IMR-90 (cell line): ENCODE data around the gene BRSK1. TPM values are rescaled to one million over a fixed set of nuclear protein-coding genes. Genes with fewer than 3 reads are reported as not detected.

Experiments used
- ATAC-seq: fragments of 200-7000 bp; cut with Tn5 transposase; 2 replicates; pipeline ENCODE4 v1.9.1; 2020; ENCODE audit warnings: low read depth, mild to moderate bottlenecking, moderate library complexity
- BruUV-seq: library from RNA; stranded (reverse); fragments of 400-500 nt; replicated peaks from 2 replicates; lab custom pipeline; 2021; lab: Mats Ljungman, UMichigan
- CTCF ChIA-PET: fragments of 300-600 bp; formaldehyde crosslinking; extraction: SDS; loops from one replicate; lab custom pipeline; 2021; ENCODE audit warnings: antibody characterized with exemption; lab: Yijun Ruan, JAX
- POLR2A ChIA-PET: fragments of 300-600 bp; sonication (Branson Sonifier 250); formaldehyde crosslinking; loops from one replicate; lab custom pipeline; 2022; ENCODE audit warnings: antibody characterized with exemption; ENCODE audit not compliant: unreplicated experiment; lab: Charles Lee
- DNase-seq: peaks from one replicate; pipeline ENCODE4 v3.0.0; 2013
- H2AFZ ChIP-seq: replicated peaks from 2 replicates; pipeline ENCODE3; 2013; ENCODE audit warnings: low read length, mild to moderate bottlenecking; ENCODE audit not compliant: poor library complexity
- H2AK5ac ChIP-seq: 2 replicates; pipeline ENCODE4 v1.6.1; 2013; ENCODE audit warnings: low read depth, low read length, inconsistent platforms
- H2AK9ac ChIP-seq: replicated peaks from 2 replicates; pipeline ENCODE3; 2013; ENCODE audit warnings: mild to moderate bottlenecking, low read depth, low read length, moderate library complexity; ENCODE audit not compliant: poor library complexity
- H2BK120ac ChIP-seq: 2 replicates; pipeline ENCODE4 v1.6.1; 2013; ENCODE audit warnings: low read depth, low read length, inconsistent platforms
- H2BK15ac ChIP-seq: 3 replicates; pipeline ENCODE4 v1.6.1; 2013; ENCODE audit warnings: low read depth, low read length, inconsistent platforms
- H2BK20ac ChIP-seq: 2 replicates; pipeline ENCODE4 v1.6.1; 2013; ENCODE audit warnings: low read depth, mild to moderate bottlenecking, inconsistent platforms, low read length, moderate library complexity
- H2BK5ac ChIP-seq: 2 replicates; pipeline ENCODE4 v1.6.1; 2013; ENCODE audit warnings: mild to moderate bottlenecking, low read depth, low read length, inconsistent platforms; ENCODE audit not compliant: poor library complexity, severe bottlenecking
- H3K14ac ChIP-seq: replicated peaks from 2 replicates; pipeline ENCODE4 v1.6.1; 2013; ENCODE audit warnings: low read depth, low read length, inconsistent platforms
- H3K18ac ChIP-seq: 2 replicates; pipeline ENCODE4 v1.6.1; 2013; ENCODE audit warnings: low read depth, low read length, control low read depth
- H3K23ac ChIP-seq: 2 replicates; pipeline ENCODE4 v1.6.1; 2013; ENCODE audit warnings: low read depth, low read length, inconsistent platforms
- H3K27ac ChIP-seq: 2 replicates; pipeline ENCODE4 v1.5.1; 2013; ENCODE audit warnings: mild to moderate bottlenecking, control low read depth, low read length; ENCODE audit not compliant: insufficient read depth
- H3K27me3 ChIP-seq: 2 replicates; pipeline ENCODE4 v1.6.1; 2013; ENCODE audit warnings: low read length; ENCODE audit not compliant: control insufficient read depth, insufficient read depth
- H3K36me3 ChIP-seq: 2 replicates; pipeline ENCODE4 v1.6.1; 2013; ENCODE audit warnings: low read length, mixed read lengths; ENCODE audit not compliant: control insufficient read depth, insufficient read depth
- H3K4ac ChIP-seq: 2 replicates; pipeline ENCODE4 v1.6.1; 2013; ENCODE audit warnings: low read depth, low read length, inconsistent platforms
- H3K4me1 ChIP-seq: 2 replicates; pipeline ENCODE4 v1.6.1; 2013; ENCODE audit warnings: low read length, mixed read lengths; ENCODE audit not compliant: control insufficient read depth, insufficient read depth
- H3K4me2 ChIP-seq: 2 replicates; pipeline ENCODE4 v1.6.1; 2013; ENCODE audit warnings: low read depth, mild to moderate bottlenecking, control low read depth, low read length, moderate library complexity
- H3K4me3 ChIP-seq: 2 replicates; pipeline ENCODE4 v1.5.1; 2013; ENCODE audit warnings: low read depth, mild to moderate bottlenecking, control low read depth, low read length, moderate library complexity; ENCODE audit not compliant: insufficient read depth
- H3K56ac ChIP-seq: 2 replicates; pipeline ENCODE4 v1.6.1; 2013; ENCODE audit warnings: low read length, inconsistent platforms; ENCODE audit not compliant: insufficient read depth; ENCODE audit errors: extremely low read depth
- H3K79me1 ChIP-seq, 2 experiments: 2 replicates each; pipeline ENCODE4 v1.6.1; 2013; ENCODE audit warnings: low read length in 2 of 2, inconsistent platforms in 1 of 2, low read depth in 1 of 2
- H3K9ac ChIP-seq: 2 replicates; pipeline ENCODE4 v1.6.1; 2013; ENCODE audit warnings: low read depth, low read length, control low read depth
- H3K9me1 ChIP-seq: 2 replicates; pipeline ENCODE4 v1.6.1; 2013; ENCODE audit warnings: low read length, inconsistent platforms; ENCODE audit not compliant: insufficient read depth
- H3K9me3 ChIP-seq: 2 replicates; pipeline ENCODE4 v1.6.1; 2013; ENCODE audit warnings: low read length; ENCODE audit not compliant: control insufficient read depth, insufficient read depth
- H4K20me1 ChIP-seq: 2 replicates; pipeline ENCODE4 v1.6.1; 2013; ENCODE audit warnings: low read length, inconsistent platforms; ENCODE audit not compliant: insufficient read depth
- H4K5ac ChIP-seq: 2 replicates; pipeline ENCODE4 v1.6.1; 2013; ENCODE audit warnings: mild to moderate bottlenecking, low read depth, low read length, control low read depth
- H4K8ac ChIP-seq, 2 experiments: 2 replicates each; pipeline ENCODE4 v1.6.1; 2013; ENCODE audit warnings: low read depth in 2 of 2, low read length in 2 of 2, control low read depth in 1 of 2, inconsistent platforms in 1 of 2
- H4K91ac ChIP-seq: 2 replicates; pipeline ENCODE4 v1.6.1; 2013; ENCODE audit warnings: low read depth, low read length, inconsistent platforms; ENCODE audit not compliant: insufficient read depth
- BHLHE40 ChIP-seq: fragments of 150-350 bp; IDR thresholded peaks from 2 replicates; pipeline ENCODE4 v1.6.1; 2016; ENCODE audit warnings: mild to moderate bottlenecking, low read depth, low read length
- MAZ ChIP-seq: IDR thresholded peaks from 2 replicates; pipeline ENCODE4 v1.6.1; 2012; ENCODE audit warnings: low read depth, mild to moderate bottlenecking, low read length, improper control_type of control experiment, moderate library complexity, borderline replicate concordance
- RAD21 ChIP-seq: IDR thresholded peaks from 2 replicates; pipeline ENCODE4 v1.6.1; 2012; ENCODE audit warnings: low read length, improper control_type of control experiment
- USF2 ChIP-seq: fragments of 150-350 bp; IDR thresholded peaks from 2 replicates; pipeline ENCODE4 v1.6.1; 2017; ENCODE audit warnings: mild to moderate bottlenecking, antibody characterized with exemption, low read length, low read depth
- WGBS, 2 experiments: methylation state at CpG; one replicate each; pipeline versions ENCODE4 v1.1.5 to v1.1.7; 2013; ENCODE audit warnings: missing lambda C conversion rate in 2 of 2; ENCODE audit not compliant: insufficient read length in 1 of 2; ENCODE audit errors: extremely low coverage in 2 of 2; 5-methylcytosine and 5-hydroxymethylcytosine counted together
- dilution Hi-C: fragments of 300-500 bp; cut with HindIII; formaldehyde crosslinking; loops from one replicate; pipeline ENCODE4 v1.14.3; 2018; ENCODE audit warnings: low sequenced_read_pairs; ENCODE audit not compliant: unreplicated experiment
- in situ Hi-C: fragments of 300-500 bp; cut with MboI; formaldehyde crosslinking; loops from 3 replicates; pipeline ENCODE4 v1.14.3; 2019; ENCODE audit warnings: low sequenced_read_pairs, inconsistent platforms, mixed read lengths
- intact Hi-C: fragments of 100-400 bp; cut with micrococcal nuclease; formaldehyde crosslinking; loops from 2 replicates; pipeline ENCODE4 v1.10.0; 2022
- microRNA-seq, 2 experiments: library from miRNA; stranded (forward) in 1 of 2; unstranded in 1 of 2; fragments of 10-50 nt in 1 of 2; fragments of <30 nt in 1 of 2; gene quantifications in 1 of 2; microRNA quantifications in 1 of 2; one replicate each; pipeline versions ENCODE3 to v1.1.0; 2013 to 2020; ENCODE audit not compliant: insufficient read depth in 1 of 2, insufficient read length in 1 of 2, unreplicated experiment in 1 of 2
- polyA plus RNA-seq, 3 experiments: library from polyadenylated mRNA; depleted of rRNA; stranded (reverse); fragments of >200 nt; gene quantifications; 2 replicates each; pipeline ENCODE4 v1.2.3, GENCODE V29; 2012; ENCODE audit warnings: low replicate concordance in 1 of 3
- small RNA-seq, 5 experiments: library from RNA; depleted of rRNA; stranded (forward); fragments of <200 nt; gene quantifications; one replicate each; pipeline ENCODE3, GENCODE V24; 2012
- total RNA-seq: library from RNA; depleted of rRNA; stranded (reverse); fragments of >200 nt; gene quantifications from 2 replicates; pipeline ENCODE4 v1.2.3, GENCODE V29; 2012; rRNA removed

The BRSK1 gene
- total and polyA plus RNA-seq, 2 of the 4 experiments (the other 2 are of a cell fraction) = 2.5 to 22.3 TPM

- Histone ChIP-seq H4K8ac (no peak overlapping the region), H3K4ac (no peak overlapping the region), H3K4me3 (no peak overlapping the region), H3K9me3 (no peaks in the 10 kb centered on the region), H3K9ac (no peak overlapping the region), H2AK5ac (no peak overlapping the region), H4K91ac (no peak overlapping the region), H3K27me3 (peaks cover 8% of the 10 kb centered on the region), H3K14ac (no peak overlapping the region), H3K4me2 (no peak overlapping the region), H3K56ac (no peak overlapping the region), H3K18ac (no peak overlapping the region), H2AK9ac (no peak overlapping the region), H2BK5ac (no peak overlapping the region), H2BK15ac (no peak overlapping the region), H3K79me1 (peaks cover 0 to 4% of the 10 kb centered on the region in 2 experiments; a peak in 1 of 4 replicates), H4K5ac (no peak overlapping the region), H3K9me1 (peaks cover 3% of the 10 kb centered on the region; the same call in 1 of the 2 replicates), H4K20me1 (peaks cover 24% of the 10 kb centered on the region), H3K23ac (no peak overlapping the region), H2AFZ (no peak overlapping the region), H3K36me3 (peaks cover 7% of the 10 kb centered on the region; the same call in 1 of the 2 replicates), H3K4me1 (no peaks in the 10 kb centered on the region), H3K27ac (no peak overlapping the region), H2BK20ac (no peak overlapping the region), H2BK120ac (no peak overlapping the region)
- ATAC-seq (no peak), DNase-seq (no peak)
- BruUV-seq = no TSS peak
- ChIA-PET POLR2A (no interaction called here), CTCF (interaction anchor here (0.5 kb wide), 1 partner anchor 246 kb away, joined by 3 read pairs; no protein-coding TSS in a partner anchor)
- dilution Hi-C loops (no loop called here), intact Hi-C loops (no loop called here), in situ Hi-C loops (no loop called here)
- TF ChIP-seq USF2 = no peak
- TF ChIP-seq MAZ = no peak
- TF ChIP-seq BHLHE40 = no peak
- no peak for TF ChIP-seq RAD21
- 82% methylated on average over 13 of the region's 16 CpGs; no CpG with 5 or more reads in 1 of the 2 experiments for WGBS, 2 experiments
Observed at GRCh38 chr19:55360902-55361301, 77.1 kb downstream of the BRSK1 start.

Small RNAs within 50 kb of the gene (microRNA-seq; reads per million reads assigned to microRNA genes)
- gene MIR6802 = 1.0 to 1.8 reads per million in 2 experiments
- 0 to 2.2 reads per million in 2 experiments for gene MIR6803

Small RNAs within 50 kb of the gene (small RNA-seq; reads per million reads assigned to genes)
- gene MIR6802 (0 to 0.57 (median 0) reads per million in 5 experiments), gene MIR6803 (0 reads per million in 5 experiments)

Other genes starting within 250 kb of the BRSK1 start
- not detected in 2 replicates for gene GP6, start 245.7 kb upstream of the BRSK1 start, total RNA-seq
- gene GP6, start 245.7 kb upstream of the BRSK1 start, polyA plus RNA-seq (2012; rRNA removed) = 0.03 TPM in 1 of 2 replicates, not detected in the other
- 7.5 and 8.3 TPM in 2 replicates for gene RDH13, start 220.8 kb upstream of the BRSK1 start, total RNA-seq
- 6.9 and 7.8 TPM in 2 replicates for gene RDH13, start 220.8 kb upstream of the BRSK1 start, polyA plus RNA-seq (2012; rRNA removed)
- 0.90 and 1.9 TPM in 2 replicates for gene EPS8L1, start 208.1 kb upstream of the BRSK1 start, total RNA-seq
- 2.9 and 3.1 TPM in 2 replicates for gene EPS8L1, start 208.1 kb upstream of the BRSK1 start, polyA plus RNA-seq (2012; rRNA removed)
- 21.1 and 21.5 TPM in 2 replicates for gene PPP1R12C, start 166.4 kb upstream of the BRSK1 start, total RNA-seq
- gene PPP1R12C, start 166.4 kb upstream of the BRSK1 start, polyA plus RNA-seq (2012; rRNA removed) = 81.4 and 104 TPM in 2 replicates
- gene TNNT1, start 134.8 kb upstream of the BRSK1 start, total RNA-seq = 1.3 and 3.1 TPM in 2 replicates
- 2.5 and 2.6 TPM in 2 replicates for gene TNNT1, start 134.8 kb upstream of the BRSK1 start, polyA plus RNA-seq (2012; rRNA removed)
- gene TNNI3, start 126.3 kb upstream of the BRSK1 start, total RNA-seq = not detected in 2 replicates
- not detected in 2 replicates for gene TNNI3, start 126.3 kb upstream of the BRSK1 start, polyA plus RNA-seq (2012; rRNA removed)
- 0.28 TPM in 1 of 2 replicates, not detected in the other for gene DNAAF3, start 117.4 kb upstream of the BRSK1 start, total RNA-seq
- 0.34 TPM in 2 replicates for gene DNAAF3, start 117.4 kb upstream of the BRSK1 start, polyA plus RNA-seq (2012; rRNA removed)
- gene SYT5, start 103.7 kb upstream of the BRSK1 start, total RNA-seq = under 0.01 TPM in 2 replicates
- 0.15 TPM in 1 of 2 replicates, not detected in the other for gene SYT5, start 103.7 kb upstream of the BRSK1 start, polyA plus RNA-seq (2012; rRNA removed)
- gene PTPRH, start 74.5 kb upstream of the BRSK1 start, total RNA-seq = 1.7 and 3.4 TPM in 2 replicates
- gene PTPRH, start 74.5 kb upstream of the BRSK1 start, polyA plus RNA-seq (2012; rRNA removed) = 1.3 and 1.7 TPM in 2 replicates
- 0.18 and 0.28 TPM in 2 replicates for gene TMEM86B, start 55.2 kb upstream of the BRSK1 start, total RNA-seq
- 2.4 TPM in 2 replicates for gene TMEM86B, start 55.2 kb upstream of the BRSK1 start, polyA plus RNA-seq (2012; rRNA removed)
- 19.9 and 20.0 TPM in 2 replicates for gene PPP6R1, start 25.0 kb upstream of the BRSK1 start, total RNA-seq
- 50.1 and 50.2 TPM in 2 replicates for gene PPP6R1, start 25.0 kb upstream of the BRSK1 start, polyA plus RNA-seq (2012; rRNA removed)
- 19.7 and 21.0 TPM in 2 replicates for gene HSPBP1, start 3.9 kb upstream of the BRSK1 start, total RNA-seq
- 43.2 and 52.5 TPM in 2 replicates for gene HSPBP1, start 3.9 kb upstream of the BRSK1 start, polyA plus RNA-seq (2012; rRNA removed)
- not detected in 2 replicates for gene TMEM150B, start 41.3 kb downstream of the BRSK1 start, total RNA-seq
- gene TMEM150B, start 41.3 kb downstream of the BRSK1 start, polyA plus RNA-seq (2012; rRNA removed) = not detected in 2 replicates
- gene KMT5C, start 55.9 kb downstream of the BRSK1 start, total RNA-seq = 1.8 and 1.9 TPM in 2 replicates
- 5.9 and 6.9 TPM in 2 replicates for gene KMT5C, start 55.9 kb downstream of the BRSK1 start, polyA plus RNA-seq (2012; rRNA removed)
- not detected in 2 replicates for gene COX6B2, start 70.7 kb downstream of the BRSK1 start, total RNA-seq
- gene COX6B2, start 70.7 kb downstream of the BRSK1 start, polyA plus RNA-seq (2012; rRNA removed) = 0.19 and 0.39 TPM in 2 replicates
- not detected in 2 replicates for gene GARIN5B, start 79.3 kb downstream of the BRSK1 start, total RNA-seq
- not detected in 2 replicates for gene GARIN5B, start 79.3 kb downstream of the BRSK1 start, polyA plus RNA-seq (2012; rRNA removed)
- 14.3 and 15.6 TPM in 2 replicates for gene IL11, start 86.5 kb downstream of the BRSK1 start, total RNA-seq
- gene IL11, start 86.5 kb downstream of the BRSK1 start, polyA plus RNA-seq (2012; rRNA removed) = 33.6 and 38.9 TPM in 2 replicates
- gene TMEM190, start 92.8 kb downstream of the BRSK1 start, total RNA-seq = not detected in 2 replicates
- gene TMEM190, start 92.8 kb downstream of the BRSK1 start, polyA plus RNA-seq (2012; rRNA removed) = 1.4 and 1.6 TPM in 2 replicates
- gene TMEM238, start 100.3 kb downstream of the BRSK1 start, total RNA-seq = not detected in 2 replicates
- gene TMEM238, start 100.3 kb downstream of the BRSK1 start, polyA plus RNA-seq (2012; rRNA removed) = not detected in 2 replicates
- 386 and 998 TPM in 2 replicates for gene RPL28, start 101.9 kb downstream of the BRSK1 start, total RNA-seq
- gene RPL28, start 101.9 kb downstream of the BRSK1 start, polyA plus RNA-seq (2012; rRNA removed) = 1,428 and 1,693 TPM in 2 replicates
- 69.5 and 74.4 TPM in 2 replicates for gene UBE2S, start 123.8 kb downstream of the BRSK1 start, total RNA-seq
- 104 and 177 TPM in 2 replicates for gene UBE2S, start 123.8 kb downstream of the BRSK1 start, polyA plus RNA-seq (2012; rRNA removed)
- gene SHISA7, start 159.3 kb downstream of the BRSK1 start, total RNA-seq = not detected in 2 replicates
- gene SHISA7, start 159.3 kb downstream of the BRSK1 start, polyA plus RNA-seq (2012; rRNA removed) = 0.03 TPM in 1 of 2 replicates, not detected in the other
- gene ISOC2, start 177.6 kb downstream of the BRSK1 start, total RNA-seq = 46.7 and 56.1 TPM in 2 replicates
- gene ISOC2, start 177.6 kb downstream of the BRSK1 start, polyA plus RNA-seq (2012; rRNA removed) = 82.1 and 119 TPM in 2 replicates
- not detected in 2 replicates for gene C19orf85, start 180.8 kb downstream of the BRSK1 start, total RNA-seq
- gene C19orf85, start 180.8 kb downstream of the BRSK1 start, polyA plus RNA-seq (2012; rRNA removed) = not detected in 2 replicates
- gene ZNF628, start 192.6 kb downstream of the BRSK1 start, total RNA-seq = 0.18 and 0.28 TPM in 2 replicates
- 1.9 and 2.6 TPM in 2 replicates for gene ZNF628, start 192.6 kb downstream of the BRSK1 start, polyA plus RNA-seq (2012; rRNA removed)
- 4.3 and 7.2 TPM in 2 replicates for gene NAT14, start 201.2 kb downstream of the BRSK1 start, total RNA-seq
- 40.9 and 41.2 TPM in 2 replicates for gene NAT14, start 201.2 kb downstream of the BRSK1 start, polyA plus RNA-seq (2012; rRNA removed)
- gene SSC5D, start 204.4 kb downstream of the BRSK1 start, total RNA-seq = 1.4 and 1.7 TPM in 2 replicates
- gene SSC5D, start 204.4 kb downstream of the BRSK1 start, polyA plus RNA-seq (2012; rRNA removed) = 14.1 and 19.1 TPM in 2 replicates